HG03354 (cell line): ENCODE data around the gene ERCC1.
A peak's percentile ranks its signal among the peaks of the same experiment; 100 is the strongest.

Source experiments
- ATAC-seq: cut with Tn5 transposase; IDR thresholded peaks from one replicate; pipeline ENCODE4 v1.9.1; 2021; ENCODE audit warnings: mild to moderate bottlenecking; ENCODE audit not compliant: unreplicated experiment, poor library complexity, severe bottlenecking

ERCC1 gene

DNA sequence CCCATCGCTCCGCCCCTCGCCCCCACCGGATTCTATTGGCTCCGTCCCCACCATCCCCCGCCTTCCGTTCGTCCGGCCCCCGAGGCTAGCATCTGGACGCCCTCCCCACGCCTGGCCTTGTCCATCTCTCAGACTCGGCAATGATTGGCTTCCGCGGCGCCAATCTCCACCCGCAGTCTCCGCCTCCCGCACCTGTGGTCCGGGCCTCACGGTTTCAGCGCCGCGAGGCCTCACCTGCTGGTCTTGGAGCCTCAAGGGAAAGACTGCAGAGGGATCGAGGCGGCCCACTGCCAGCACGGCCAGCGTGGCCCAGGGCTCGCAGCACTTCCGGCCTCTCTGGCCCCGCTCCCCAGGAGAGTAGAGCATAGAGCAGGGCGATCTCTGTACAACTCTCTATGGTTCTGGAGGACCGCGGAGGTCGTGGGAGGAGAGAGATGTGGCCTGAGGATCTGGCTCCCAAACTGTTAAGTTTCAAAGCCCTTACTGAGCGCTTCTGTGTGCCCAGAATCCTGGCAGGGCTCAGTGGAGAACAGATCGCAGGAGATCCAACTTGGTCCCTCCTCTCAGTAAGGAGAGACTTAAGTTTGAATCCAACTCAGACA, at the start of gene ERCC1:
Gene ERCC1 (minus strand): TSS at position 329 of the 602 bp plus-strand sequence. CDS start 543 bp downstream, outside the sequence.
- peak; percentile 69 for ATAC-seq

DNA sequence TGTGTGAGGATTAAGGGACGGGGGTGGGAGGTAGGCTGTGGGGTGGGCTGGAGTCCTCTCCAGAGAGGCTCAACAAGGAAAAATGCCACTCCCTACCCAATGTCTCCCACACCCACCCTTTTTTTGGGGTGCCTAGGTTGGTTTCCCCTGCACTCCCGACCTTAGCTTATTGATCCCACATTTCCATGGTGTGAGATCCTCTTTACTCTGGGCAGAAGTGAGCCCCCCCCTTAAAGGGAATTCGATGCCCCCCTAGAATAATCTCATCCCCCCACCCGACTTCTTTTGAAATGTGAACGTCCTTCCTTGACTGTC, 49.6 kb upstream of the ERCC1 start:
- no peak for ATAC-seq

DNA sequence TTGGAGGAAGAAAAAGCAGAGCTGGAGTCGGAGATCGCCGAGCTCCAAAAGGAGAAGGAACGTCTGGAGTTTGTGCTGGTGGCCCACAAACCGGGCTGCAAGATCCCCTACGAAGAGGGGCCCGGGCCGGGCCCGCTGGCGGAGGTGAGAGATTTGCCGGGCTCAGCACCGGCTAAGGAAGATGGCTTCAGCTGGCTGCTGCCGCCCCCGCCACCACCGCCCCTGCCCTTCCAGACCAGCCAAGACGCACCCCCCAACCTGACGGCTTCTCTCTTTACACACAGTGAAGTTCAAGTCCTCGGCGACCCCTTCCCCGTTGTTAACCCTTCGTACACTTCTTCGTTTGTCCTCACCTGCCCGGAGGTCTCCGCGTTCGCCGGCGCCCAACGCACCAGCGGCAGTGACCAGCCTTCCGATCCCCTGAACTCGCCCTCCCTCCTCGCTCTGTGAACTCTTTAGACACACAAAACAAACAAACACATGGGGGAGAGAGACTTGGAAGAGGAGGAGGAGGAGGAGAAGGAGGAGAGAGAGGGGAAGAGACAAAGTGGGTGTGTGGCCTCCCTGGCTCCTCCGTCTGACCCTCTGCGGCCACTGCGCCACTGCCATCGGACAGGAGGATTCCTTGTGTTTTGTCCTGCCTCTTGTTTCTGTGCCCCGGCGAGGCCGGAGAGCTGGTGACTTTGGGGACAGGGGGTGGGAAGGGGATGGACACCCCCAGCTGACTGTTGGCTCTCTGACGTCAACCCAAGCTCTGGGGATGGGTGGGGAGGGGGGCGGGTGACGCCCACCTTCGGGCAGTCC, 49.0 kb upstream of the ERCC1 start:
- no peak for ATAC-seq

DNA sequence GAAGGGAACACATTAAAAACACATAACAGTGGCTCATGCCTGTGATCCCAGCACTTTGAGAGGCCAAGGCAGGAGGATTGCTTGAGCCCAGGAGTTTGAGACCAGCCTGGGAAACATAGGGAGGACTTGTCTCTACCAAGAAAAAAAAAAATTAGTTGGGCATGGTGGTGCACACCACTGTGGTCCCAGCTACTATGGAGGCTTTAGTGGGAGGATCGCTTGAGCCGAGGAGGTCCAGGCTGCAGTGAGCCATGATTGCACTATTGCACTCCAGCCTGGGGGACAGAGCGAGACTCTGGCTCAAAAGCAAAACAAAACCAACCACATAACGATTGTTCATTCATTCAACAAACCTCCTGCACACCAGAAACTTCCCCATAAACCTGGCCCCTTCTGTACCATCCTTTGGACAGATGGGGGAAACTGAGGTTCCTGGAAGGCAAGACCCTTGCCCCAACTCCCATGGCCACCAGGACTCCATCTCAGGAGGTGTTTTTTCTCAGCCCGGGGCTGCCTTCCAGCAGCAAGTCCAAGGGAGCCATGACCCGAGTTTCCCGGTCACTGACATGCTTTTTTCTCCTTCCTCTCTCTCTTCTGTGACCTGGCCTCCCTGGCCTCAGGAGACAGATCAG, 48.3 kb upstream of the ERCC1 start:
- ATAC-seq, result no peak

GRCh38 chr19:45471111-45471930, 47.6 kb upstream of the ERCC1 start:
- no peak for ATAC-seq

- ATAC-seq, result no peak
These were observed 47.0 kb upstream of the ERCC1 start for GRCh38 chr19:45470762-45471081.

DNA sequence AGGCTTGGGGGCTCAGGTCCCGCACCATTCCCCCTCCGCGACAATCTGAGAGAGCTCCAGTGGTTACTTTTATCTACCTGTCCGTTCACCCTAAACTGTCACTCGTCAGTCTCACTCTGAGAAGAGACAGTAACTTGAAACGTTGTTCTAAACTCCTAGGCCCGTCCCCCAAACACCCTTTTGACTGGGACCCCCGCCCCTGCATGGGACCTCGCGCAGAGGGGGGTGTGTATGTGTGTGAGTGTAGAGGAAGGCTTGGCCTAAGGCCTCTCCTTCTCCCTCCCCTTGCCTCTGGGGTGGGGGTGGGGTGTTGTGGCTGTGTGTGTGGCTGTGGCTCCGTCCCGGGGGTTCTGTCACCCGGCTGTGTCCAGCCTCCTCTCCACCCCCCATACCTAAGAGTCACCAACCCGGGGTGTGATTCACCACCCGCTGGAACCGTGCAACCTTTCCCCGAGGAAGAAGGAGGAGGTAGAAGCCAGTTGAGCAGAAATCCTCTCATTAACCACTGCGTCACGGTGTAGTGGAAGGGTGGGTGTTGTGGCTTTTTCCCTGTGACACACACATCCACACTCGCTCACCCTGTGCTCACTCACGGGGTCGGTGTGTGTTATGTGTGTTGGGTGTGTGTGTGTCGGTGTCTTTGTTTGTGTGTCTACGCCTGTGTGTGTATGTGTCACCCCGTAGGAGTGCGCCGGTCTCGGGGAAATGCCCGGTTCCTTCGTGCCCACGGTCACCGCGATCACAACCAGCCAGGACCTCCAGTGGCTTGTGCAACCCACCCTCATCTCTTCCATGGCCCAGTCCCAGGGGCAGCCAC, 46.4 kb upstream of the ERCC1 start:
- no peak for ATAC-seq

- ATAC-seq, result peak; percentile 51
These were observed 45.6 kb upstream of the ERCC1 start for GRCh38 chr19:45469132-45469944.

DNA sequence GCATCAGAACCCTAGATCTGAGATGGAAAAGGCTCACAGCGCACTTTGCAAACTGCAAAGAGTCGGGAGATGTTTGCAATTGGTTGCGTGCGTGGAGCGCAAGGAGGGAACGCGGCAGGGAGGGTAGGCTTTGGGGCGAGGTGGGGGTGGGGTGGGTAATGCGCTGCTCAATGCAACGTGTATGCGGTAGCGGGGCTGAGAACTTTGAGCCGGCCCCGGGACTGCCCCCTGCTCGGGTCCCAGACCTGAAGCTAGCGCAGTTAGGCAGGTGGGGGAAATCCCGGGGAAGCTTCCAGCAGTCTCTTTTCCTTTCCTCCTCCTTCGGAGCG, 45.0 kb upstream of the ERCC1 start:
- peak; percentile 18 for ATAC-seq

- peak; percentile 3 for ATAC-seq
These were observed 44.5 kb upstream of the ERCC1 start for GRCh38 chr19:45468159-45468651.

DNA sequence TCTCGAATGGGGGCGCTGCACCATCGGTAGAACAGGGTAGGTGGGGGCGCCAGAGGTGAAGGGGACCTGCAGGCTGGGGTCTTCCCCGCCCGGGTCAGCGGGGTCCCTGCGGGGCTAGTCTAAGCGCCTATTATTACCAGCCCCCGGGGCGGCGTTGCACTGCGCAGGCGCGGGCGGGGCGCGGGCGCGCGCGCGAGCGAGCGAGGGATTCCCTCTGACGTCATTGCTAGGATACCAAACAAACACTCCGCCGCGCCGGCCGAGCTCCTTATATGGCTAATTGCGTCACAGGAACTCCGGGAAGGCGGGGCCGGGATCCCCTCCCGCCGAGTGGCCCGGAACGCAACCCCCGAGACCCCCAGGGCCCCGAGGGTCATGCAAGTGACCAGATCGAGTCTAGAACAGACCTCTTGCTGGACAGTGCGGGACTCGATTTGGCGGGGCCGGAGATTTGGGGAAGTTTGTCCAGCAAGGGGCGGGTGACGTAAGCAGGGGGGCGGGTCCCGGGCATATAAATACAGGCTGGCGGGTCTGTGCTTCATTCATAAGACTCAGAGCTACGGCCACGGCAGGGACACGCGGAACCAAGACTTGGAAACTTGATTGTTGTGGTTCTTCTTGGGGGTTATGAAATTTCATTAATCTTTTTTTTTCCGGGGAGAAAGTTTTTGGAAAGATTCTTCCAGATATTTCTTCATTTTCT, 43.9 kb upstream of the ERCC1 start, which contains the start of gene FOSB:
Gene FOSB (plus strand): TSS at position 541 of the 703 bp plus-strand sequence. CDS start 591 bp downstream, outside the sequence.
- ATAC-seq, result peak; percentile 55

DNA sequence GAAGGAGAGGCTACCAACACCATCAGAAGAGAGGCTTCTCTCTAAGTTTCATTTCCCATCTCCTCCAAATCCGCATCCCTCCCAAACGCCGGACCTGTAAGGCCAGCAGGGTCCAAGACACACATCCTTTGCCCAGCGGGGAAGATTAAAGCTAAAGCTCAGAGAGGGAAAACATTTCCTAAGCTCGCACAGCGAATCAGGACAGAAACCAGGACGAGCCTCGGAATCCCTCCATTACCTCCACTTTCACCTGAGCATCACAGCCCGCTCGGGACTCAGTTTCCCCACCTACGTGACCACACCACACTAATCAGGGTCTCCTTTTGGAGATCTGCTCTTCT, 43.4 kb upstream of the ERCC1 start:
- no peak for ATAC-seq

GRCh38 chr19:45464852-45465441, 41.2 kb upstream of the ERCC1 start:
- no peak for ATAC-seq

DNA sequence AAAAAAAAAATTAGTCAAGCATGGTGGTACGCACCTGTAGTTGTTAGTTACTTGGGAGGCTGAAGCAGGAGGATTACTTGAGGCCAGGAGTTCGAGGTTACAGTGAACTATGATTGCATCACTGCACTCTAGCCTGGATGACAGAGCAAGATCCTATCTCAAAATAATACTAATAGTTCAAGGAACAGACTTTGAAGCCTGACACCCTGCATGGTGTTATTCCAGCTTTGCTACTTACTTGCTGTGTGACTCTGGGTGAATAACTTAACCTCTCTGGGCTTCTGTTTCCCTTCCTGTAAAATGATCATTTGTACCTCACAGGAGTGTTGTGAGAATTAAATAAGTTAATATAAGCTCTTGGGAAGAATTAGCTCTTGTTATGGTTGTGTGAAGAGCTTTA, 40.6 kb upstream of the ERCC1 start:
- no peak for ATAC-seq

DNA sequence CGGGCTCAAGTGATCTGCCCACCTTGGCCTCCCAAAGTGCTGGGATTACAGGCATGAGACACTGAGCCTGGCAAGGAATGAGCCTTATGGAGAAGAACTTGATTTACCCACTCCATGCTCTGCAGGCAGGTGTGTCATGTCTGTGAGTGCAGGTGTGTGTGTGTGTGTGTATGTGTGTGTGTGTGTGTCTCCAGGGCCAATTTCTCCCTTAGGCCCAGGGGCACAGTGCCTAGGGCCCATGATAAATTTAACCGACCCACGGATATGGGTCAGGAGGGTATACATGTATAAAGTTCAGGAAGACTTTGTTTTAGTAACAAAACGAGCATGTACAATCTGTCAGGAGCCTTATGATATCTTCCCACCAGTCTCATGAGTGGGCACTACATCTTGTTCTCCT, 39.5 kb upstream of the ERCC1 start:
- no peak for ATAC-seq

DNA sequence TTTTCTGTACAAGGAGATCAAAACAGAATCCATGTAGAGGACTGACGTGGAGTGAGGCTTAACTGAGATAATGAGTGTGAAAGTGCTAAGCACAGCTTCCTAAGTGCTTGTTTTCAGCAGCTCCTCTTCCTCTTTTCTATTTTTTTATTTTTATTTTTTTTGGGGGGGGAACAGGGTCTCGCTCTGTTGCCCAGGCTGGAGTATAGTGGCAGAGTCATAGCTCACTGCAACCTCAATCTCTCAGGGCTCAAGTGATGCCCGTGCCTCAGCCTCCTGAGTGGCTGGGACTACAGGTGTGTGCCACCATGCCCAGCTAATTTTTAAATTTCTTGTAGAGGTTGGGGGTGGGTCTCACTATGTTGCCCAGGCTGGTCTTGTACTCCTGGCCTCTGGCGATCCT, 38.5 kb upstream of the ERCC1 start:
- no peak for ATAC-seq

DNA sequence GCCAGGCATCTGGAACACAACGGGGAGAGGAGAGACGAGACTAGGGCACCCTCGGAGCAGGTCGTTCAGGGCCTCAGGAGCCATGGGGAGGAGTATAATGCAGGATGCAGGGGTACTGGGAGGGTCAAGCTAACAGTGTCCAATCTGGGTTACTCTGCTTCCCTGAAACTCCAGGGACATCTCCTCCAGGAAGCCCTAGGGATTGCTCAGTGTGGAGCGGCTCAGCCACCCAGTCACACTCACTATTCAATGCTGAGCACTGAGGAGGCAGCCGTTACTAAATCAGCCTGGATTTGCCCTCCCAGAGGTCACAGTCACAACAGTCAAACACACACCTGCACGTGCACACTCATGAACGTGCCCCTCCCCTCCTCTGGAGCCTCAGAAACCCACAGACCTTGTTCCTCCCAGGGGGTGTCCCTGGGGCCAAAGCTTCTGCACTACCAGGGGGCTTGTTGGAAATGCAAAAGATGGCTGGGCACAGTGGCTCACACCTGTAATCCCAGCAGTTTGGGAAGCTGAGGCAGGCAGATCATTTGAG, 37.2 kb upstream of the ERCC1 start:
- no peak for ATAC-seq

DNA sequence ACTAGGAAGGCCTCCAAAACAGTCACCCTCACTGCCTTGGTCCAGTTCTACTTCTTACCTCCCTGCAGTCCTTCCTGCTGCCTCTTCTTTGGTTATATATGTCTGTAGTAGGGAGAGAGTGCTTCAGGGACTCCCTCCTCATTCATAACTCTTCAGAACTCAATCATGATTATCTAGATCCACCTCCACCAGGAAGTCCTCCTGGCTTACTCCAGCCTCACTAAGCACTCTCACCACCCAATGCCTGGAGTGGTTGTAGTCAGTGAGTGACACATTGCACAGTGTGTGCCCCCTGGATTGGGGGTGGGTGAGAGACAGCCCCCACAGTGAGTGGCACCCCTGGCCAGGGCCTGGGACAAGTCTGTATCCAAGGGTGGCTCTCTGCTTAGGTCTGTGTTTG, 34.1 kb upstream of the ERCC1 start:
- ATAC-seq, result no peak
